ENCODE measurements around the gene ITGAE.
A peak's percentile ranks its signal among the peaks of the same experiment; 100 is the strongest.

ITGAE gene

DNA sequence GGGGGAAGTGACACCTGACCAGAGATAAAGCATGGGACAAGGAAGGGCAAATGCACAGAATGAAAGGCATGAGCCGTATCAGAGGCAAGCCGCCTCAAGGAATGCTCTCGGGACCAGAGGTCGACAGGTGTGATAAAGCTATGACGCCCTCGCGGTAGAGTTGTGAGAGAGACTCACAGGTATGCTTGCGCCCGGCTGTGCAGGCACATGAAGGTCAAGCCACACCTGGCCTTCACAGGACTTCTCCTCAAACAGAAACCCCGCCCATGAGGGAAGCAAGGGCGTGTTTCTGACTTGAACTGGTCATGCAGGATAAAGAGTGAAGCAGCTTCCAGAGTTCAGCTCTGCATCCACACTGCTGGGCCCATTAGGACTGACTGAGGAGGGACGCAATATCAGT, 37.2 kb upstream of the ITGAE start:
- DNase-seq (ENCODE audit: insufficient read length, low spot score) (no peak), FAIRE-seq (no peak)
- TF ChIP-seq SPI1 (IDR thresholded peaks at IDR 0.05; ENCODE audit: low read depth, low read length) (no peak), POU2F2 (IDR thresholded peaks at IDR 0.05; ENCODE audit: low read depth, low read length) (no peak), POLR2A (IDR thresholded peaks at IDR 0.05; ENCODE audit: low read depth, low read length) (no peak), TAF1 (IDR thresholded peaks at IDR 0.05; ENCODE audit: low read depth, low read length) (no peak), PAX5 (IDR thresholded peaks at IDR 0.05; ENCODE audit: insufficient read depth, low read length, severe bottlenecking) (no peak), POLR2AphosphoS5 (IDR thresholded peaks at IDR 0.05; ENCODE audit: low read depth, low read length) (no peak)

DNA sequence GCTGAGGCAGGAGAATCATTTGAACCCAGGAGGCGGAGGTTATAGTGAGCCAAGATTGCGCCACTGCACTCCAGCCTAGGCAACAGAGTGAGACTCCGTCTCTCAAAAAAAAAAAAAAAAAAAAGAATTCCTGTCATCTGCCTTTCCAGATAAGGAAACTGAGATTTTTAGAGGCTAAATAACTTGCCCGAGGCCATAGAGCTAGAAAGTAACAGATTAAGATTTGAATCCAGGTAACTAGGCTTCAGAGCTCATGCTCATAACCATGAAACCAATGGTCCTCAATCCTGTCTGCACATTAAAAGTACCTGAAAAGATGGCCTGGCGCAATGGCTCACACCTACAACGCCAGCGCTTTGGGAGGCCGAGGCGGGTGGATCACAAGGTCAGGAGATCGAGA, 35.6 kb upstream of the ITGAE start:
- FAIRE-seq = no peak
- DNase-seq (ENCODE audit: insufficient read length, low spot score) = no peak
- TF ChIP-seq PAX5 (IDR thresholded peaks at IDR 0.05; ENCODE audit: insufficient read depth, low read length, severe bottlenecking) (no peak), TAF1 (IDR thresholded peaks at IDR 0.05; ENCODE audit: low read depth, low read length) (no peak), POLR2AphosphoS5 (IDR thresholded peaks at IDR 0.05; ENCODE audit: low read depth, low read length) (no peak), POLR2A (IDR thresholded peaks at IDR 0.05; ENCODE audit: low read depth, low read length) (no peak), SPI1 (IDR thresholded peaks at IDR 0.05; ENCODE audit: low read depth, low read length) (no peak), POU2F2 (IDR thresholded peaks at IDR 0.05; ENCODE audit: low read depth, low read length) (no peak)

- TF ChIP-seq POU2F2 (IDR thresholded peaks at IDR 0.05; ENCODE audit: low read depth, low read length) (no peak), POLR2A (IDR thresholded peaks at IDR 0.05; ENCODE audit: low read depth, low read length) (no peak), PAX5 (IDR thresholded peaks at IDR 0.05; ENCODE audit: insufficient read depth, low read length, severe bottlenecking) (no peak), TAF1 (IDR thresholded peaks at IDR 0.05; ENCODE audit: low read depth, low read length) (no peak), SPI1 (IDR thresholded peaks at IDR 0.05; ENCODE audit: low read depth, low read length) (no peak), POLR2AphosphoS5 (IDR thresholded peaks at IDR 0.05; ENCODE audit: low read depth, low read length) (no peak)
- DNase-seq (ENCODE audit: insufficient read length, low spot score) (no peak), FAIRE-seq (no peak)
Measured at GRCh38 chr17:3835410-3836229, 34.6 kb upstream of the ITGAE start.

- FAIRE-seq (no peak), DNase-seq (ENCODE audit: insufficient read length, low spot score) (no peak)
- TF ChIP-seq POU2F2 (IDR thresholded peaks at IDR 0.05; ENCODE audit: low read depth, low read length) (no peak), PAX5 (IDR thresholded peaks at IDR 0.05; ENCODE audit: insufficient read depth, low read length, severe bottlenecking) (no peak), POLR2AphosphoS5 (IDR thresholded peaks at IDR 0.05; ENCODE audit: low read depth, low read length) (no peak), SPI1 (IDR thresholded peaks at IDR 0.05; ENCODE audit: low read depth, low read length) (no peak), TAF1 (IDR thresholded peaks at IDR 0.05; ENCODE audit: low read depth, low read length) (no peak), POLR2A (IDR thresholded peaks at IDR 0.05; ENCODE audit: low read depth, low read length) (no peak)
Measured at GRCh38 chr17:3834811-3835210, 33.8 kb upstream of the ITGAE start.

DNA sequence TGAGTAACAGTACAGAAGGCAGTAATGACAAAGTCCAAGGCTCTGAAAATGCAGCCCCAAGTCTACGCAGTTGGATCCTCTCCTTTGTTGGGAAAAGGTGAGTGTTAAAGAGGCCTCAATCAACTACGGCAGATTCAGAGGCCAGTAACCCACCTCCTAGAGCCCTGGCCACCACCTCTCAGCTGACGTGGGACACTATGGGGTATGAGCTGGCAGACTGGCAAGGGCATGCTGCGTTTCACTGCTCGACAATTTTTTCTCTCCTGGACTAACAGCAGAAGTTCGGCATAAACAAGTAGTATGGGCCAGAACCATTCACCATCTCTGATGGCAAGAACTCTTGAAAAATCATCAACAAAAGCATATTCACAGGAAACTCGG, 27.9 kb upstream of the ITGAE start:
- no peak for DNase-seq (ENCODE audit: insufficient read length, low spot score)
- no peak for TF ChIP-seq SPI1 (IDR thresholded peaks at IDR 0.05; ENCODE audit: low read depth, low read length)
- no peak for TF ChIP-seq TAF1 (IDR thresholded peaks at IDR 0.05; ENCODE audit: low read depth, low read length)
- TF ChIP-seq PAX5 (IDR thresholded peaks at IDR 0.05; ENCODE audit: insufficient read depth, low read length, severe bottlenecking) = no peak
- TF ChIP-seq POLR2AphosphoS5 (IDR thresholded peaks at IDR 0.05; ENCODE audit: low read depth, low read length) = no peak
- no peak for TF ChIP-seq POLR2A (IDR thresholded peaks at IDR 0.05; ENCODE audit: low read depth, low read length)
- TF ChIP-seq POU2F2 (IDR thresholded peaks at IDR 0.05; ENCODE audit: low read depth, low read length) = no peak
- no peak for FAIRE-seq

DNA sequence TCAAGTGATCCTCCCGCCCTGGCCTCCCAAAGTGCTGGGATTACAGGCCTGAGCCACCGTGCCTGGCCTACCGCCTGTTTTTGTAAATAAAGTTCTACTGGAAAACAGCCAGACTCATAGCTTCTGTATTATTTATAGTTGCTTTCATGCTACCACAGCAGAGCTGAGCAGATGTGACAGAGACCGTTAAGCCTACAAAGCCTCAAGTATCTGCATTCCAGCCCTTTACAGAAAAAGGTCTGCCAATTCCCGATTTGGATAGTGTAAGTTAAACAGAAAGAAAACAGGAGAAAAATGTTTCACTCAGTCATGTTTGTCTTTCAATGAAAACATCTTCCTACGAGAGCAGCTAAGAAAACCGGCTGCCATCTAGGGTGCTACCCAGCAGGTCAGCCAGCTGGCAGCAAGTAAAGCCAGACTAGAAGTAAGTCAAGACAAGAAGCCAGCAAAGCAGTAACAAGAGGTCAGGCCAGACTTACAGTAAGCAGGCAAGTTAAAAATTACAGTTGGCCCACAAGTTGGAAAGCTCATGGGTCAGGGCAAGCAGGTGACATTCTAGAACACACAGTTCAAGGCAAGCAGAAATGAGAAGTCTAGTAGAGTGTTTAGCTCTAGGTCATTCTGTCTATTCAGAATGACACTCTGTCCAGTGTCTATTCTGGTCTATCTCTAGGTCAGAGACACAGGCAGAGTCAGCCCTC, 27.3 kb upstream of the ITGAE start:
- no peak for TF ChIP-seq POU2F2 (IDR thresholded peaks at IDR 0.05; ENCODE audit: low read depth, low read length)
- TF ChIP-seq SPI1 (IDR thresholded peaks at IDR 0.05; ENCODE audit: low read depth, low read length) = no peak
- no peak for TF ChIP-seq PAX5 (IDR thresholded peaks at IDR 0.05; ENCODE audit: insufficient read depth, low read length, severe bottlenecking)
- no peak for TF ChIP-seq POLR2A (IDR thresholded peaks at IDR 0.05; ENCODE audit: low read depth, low read length)
- TF ChIP-seq POLR2AphosphoS5 (IDR thresholded peaks at IDR 0.05; ENCODE audit: low read depth, low read length) = no peak
- no peak for TF ChIP-seq TAF1 (IDR thresholded peaks at IDR 0.05; ENCODE audit: low read depth, low read length)
- FAIRE-seq (no peak), DNase-seq (ENCODE audit: insufficient read length, low spot score) (no peak)

DNA sequence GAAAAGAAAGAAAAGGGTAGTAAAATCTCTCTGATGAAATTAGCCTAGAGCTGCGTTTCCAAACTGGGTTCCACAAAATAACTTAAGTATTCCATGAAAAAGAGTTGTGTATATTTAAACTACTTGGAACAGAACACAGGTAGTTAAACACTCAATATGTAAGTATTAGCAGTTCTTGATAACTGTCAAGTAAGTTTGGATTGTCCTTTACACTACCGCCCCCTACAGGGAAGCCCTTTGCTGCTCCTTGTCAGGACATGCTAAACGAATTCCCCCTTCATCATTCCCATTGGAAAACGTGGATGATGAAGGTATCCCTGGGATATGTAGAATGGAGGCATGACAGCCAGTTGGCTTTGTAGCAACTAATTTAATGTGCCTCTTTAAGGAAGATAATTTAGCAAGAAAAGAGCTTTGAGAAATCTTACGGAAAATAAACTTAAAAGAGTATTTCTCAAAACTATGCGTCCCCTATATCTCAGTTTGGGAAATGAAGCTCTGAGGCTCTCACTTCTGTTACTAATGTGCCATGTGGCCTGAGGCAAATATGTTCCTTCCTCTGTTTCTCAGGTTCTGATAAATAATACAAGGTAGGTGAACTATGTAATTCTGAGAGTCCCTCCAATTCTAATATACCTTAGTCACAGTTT, 26.3 kb upstream of the ITGAE start:
- DNase-seq (ENCODE audit: insufficient read length, low spot score) (no peak), FAIRE-seq (peak; percentile 87)
- TF ChIP-seq POLR2AphosphoS5 (IDR thresholded peaks at IDR 0.05; ENCODE audit: low read depth, low read length) = no peak
- TF ChIP-seq POU2F2 (IDR thresholded peaks at IDR 0.05; ENCODE audit: low read depth, low read length) = no peak
- TF ChIP-seq POLR2A (IDR thresholded peaks at IDR 0.05; ENCODE audit: low read depth, low read length) = no peak
- no peak for TF ChIP-seq PAX5 (IDR thresholded peaks at IDR 0.05; ENCODE audit: insufficient read depth, low read length, severe bottlenecking)
- no peak for TF ChIP-seq SPI1 (IDR thresholded peaks at IDR 0.05; ENCODE audit: low read depth, low read length)
- TF ChIP-seq TAF1 (IDR thresholded peaks at IDR 0.05; ENCODE audit: low read depth, low read length) = no peak

- TF ChIP-seq TAF1 (IDR thresholded peaks at IDR 0.05; ENCODE audit: low read depth, low read length) (no peak), SPI1 (IDR thresholded peaks at IDR 0.05; ENCODE audit: low read depth, low read length) (no peak), POLR2A (IDR thresholded peaks at IDR 0.05; ENCODE audit: low read depth, low read length) (no peak), PAX5 (IDR thresholded peaks at IDR 0.05; ENCODE audit: insufficient read depth, low read length, severe bottlenecking) (no peak), POU2F2 (IDR thresholded peaks at IDR 0.05; ENCODE audit: low read depth, low read length) (no peak), POLR2AphosphoS5 (IDR thresholded peaks at IDR 0.05; ENCODE audit: low read depth, low read length) (no peak)
- FAIRE-seq (no peak), DNase-seq (ENCODE audit: insufficient read length, low spot score) (no peak)
Measured at GRCh38 chr17:3826191-3826590, 25.2 kb upstream of the ITGAE start.

- TF ChIP-seq SPI1 (IDR thresholded peaks at IDR 0.05; ENCODE audit: low read depth, low read length) = no peak
- no peak for TF ChIP-seq PAX5 (IDR thresholded peaks at IDR 0.05; ENCODE audit: insufficient read depth, low read length, severe bottlenecking)
- no peak for TF ChIP-seq POLR2A (IDR thresholded peaks at IDR 0.05; ENCODE audit: low read depth, low read length)
- TF ChIP-seq POU2F2 (IDR thresholded peaks at IDR 0.05; ENCODE audit: low read depth, low read length) = no peak
- TF ChIP-seq POLR2AphosphoS5 (IDR thresholded peaks at IDR 0.05; ENCODE audit: low read depth, low read length) = no peak
- TF ChIP-seq TAF1 (IDR thresholded peaks at IDR 0.05; ENCODE audit: low read depth, low read length) = no peak
- DNase-seq (ENCODE audit: insufficient read length, low spot score) (no peak), FAIRE-seq (no peak)
Measured at GRCh38 chr17:3821101-3821500, 20.1 kb upstream of the ITGAE start.
